ENCODE measurements around the gene UBE2K. TPM values are rescaled to one million over a fixed set of nuclear protein-coding genes. Genes with fewer than 3 reads are reported as not detected.

Gene UBE2K
- total RNA-seq, 1 experiment from 2014 or later: 151 TPM

- no peak overlapping the region for H3K27ac ChIP-seq (ENCODE audit: insufficient read length, low read depth, low read length)
- no peak overlapping the region for H3T11ph ChIP-seq (ENCODE audit: low read length)
- no CpG with 5 or more reads among the region's 3 CpGs for WGBS (ENCODE audit: extremely low coverage, insufficient read length, low lambda C conversion rate)
- H2BK12ac ChIP-seq (ENCODE audit: insufficient read length, low read depth, low read length): no peak overlapping the region
- H3K4me1 ChIP-seq (ENCODE audit: insufficient read depth, low read length): no peaks in the 10 kb centered on the region; the same call in 1 of the 2 replicates
- Mint-ChIP-seq H3K27ac (no peak overlapping the region; a peak in 1 of 7 replicates), H3K4me3 (no peak overlapping the region), H3K36me3 (ENCODE audit: insufficient read depth in 1 of 3, low read depth in 3 of 3) (peaks cover 6 to 47% (median 40%) of the 10 kb centered on the region in 3 experiments; a peak in 6 of 7 replicates), H3K4me1 (peaks cover 9 to 13% of the 10 kb centered on the region in 2 experiments), H3K9me3 (no peaks in the 10 kb centered on the region), H3K27me3 (ENCODE audit: low read depth) (no peaks in the 10 kb centered on the region)
- H4K5ac ChIP-seq (ENCODE audit: insufficient read length, low read depth, low read length): no peak overlapping the region
- no peak overlapping the region for H3K14ac ChIP-seq (ENCODE audit: insufficient read depth, low read length)
- no peaks in the 10 kb centered on the region for H3K23me2 ChIP-seq (ENCODE audit: insufficient read length, low read depth, low read length, poor library complexity, severe bottlenecking)
- no peaks in the 10 kb centered on the region for H3K9me3 ChIP-seq (ENCODE audit: control insufficient read depth, low read depth, low read length)
- no peaks in the 10 kb centered on the region for H3K79me2 ChIP-seq (ENCODE audit: insufficient read depth, low read length)
- H4K20me1 ChIP-seq (ENCODE audit: control insufficient read depth, insufficient read depth, insufficient read length): no peaks in the 10 kb centered on the region
- no peak for TF ChIP-seq CTCF (conservative IDR thresholded peaks at IDR 0.05)
- H2BK5ac ChIP-seq (ENCODE audit: insufficient read length, low read length): no peak overlapping the region
- H3K23ac ChIP-seq (ENCODE audit: insufficient read length, low read depth, low read length): no peak overlapping the region
- no peak overlapping the region for H3K9ac ChIP-seq (ENCODE audit: extremely low read depth, insufficient read length, low read length)
- no peaks in the 10 kb centered on the region for H3K27me3 ChIP-seq (ENCODE audit: insufficient read depth, low read length)
- DNase-seq: no peak
- no peak overlapping the region for H3K18ac ChIP-seq (ENCODE audit: insufficient read length, low read depth, low read length)
- no peak overlapping the region for H2BK20ac ChIP-seq (ENCODE audit: low read depth, low read length, poor library complexity, severe bottlenecking)
- no peak overlapping the region for H2BK120ac ChIP-seq (ENCODE audit: low read depth, low read length, poor library complexity, severe bottlenecking)
- H3K4ac ChIP-seq (ENCODE audit: low read depth, low read length): no peak overlapping the region
- no peak overlapping the region for H3K4me2 ChIP-seq (ENCODE audit: insufficient read depth, insufficient read length, low read length)
- no peak overlapping the region for H2AFZ ChIP-seq (ENCODE audit: low read length)
- no peaks in the 10 kb centered on the region for H3K79me1 ChIP-seq (ENCODE audit: insufficient read depth, low read depth, low read length, poor library complexity, severe bottlenecking)
- no peak overlapping the region for H3K56ac ChIP-seq (ENCODE audit: insufficient read length, low read depth, low read length)
- no peak overlapping the region for H2AK5ac ChIP-seq (ENCODE audit: insufficient read length, low read length)
- H2BK15ac ChIP-seq (ENCODE audit: low read depth, low read length): no peak overlapping the region
- H4K8ac ChIP-seq (replicated peaks; ENCODE audit: insufficient read length, low read depth, low read length): no peak overlapping the region
- no peak overlapping the region for H4K91ac ChIP-seq (ENCODE audit: insufficient read length, low read depth, low read length)
Measured at GRCh38 chr4:39825090-39825489, 127.2 kb downstream of the UBE2K start.

Measured in H9 (cell line).